Transverse colon (tissue), 4 donors: ENCODE data around the gene IGIP. TPM values are rescaled to one million over a fixed set of nuclear protein-coding genes. Genes with fewer than 3 reads are reported as not detected.

Source experiments
- DNase-seq: peaks from one replicate; pipeline ENCODE4 v3.0.0-alpha.2; 2019
- H3K27ac ChIP-seq, 4 donors: fragments of 200-600 bp; sonication (generic); 2 replicates each; pipeline ENCODE4 v1.5.1; 2016 to 2018; ENCODE audit warnings: inconsistent platforms in 4 of 4
- H3K27me3 ChIP-seq: fragments of 200-600 bp; sonication (generic); 2 replicates; pipeline ENCODE4 v1.5.1; 2017; ENCODE audit warnings: inconsistent platforms
- H3K36me3 ChIP-seq, 4 donors: fragments of 200-600 bp; sonication (generic); 2 replicates each; pipeline ENCODE4 v1.5.1; 2017 to 2019; ENCODE audit warnings: inconsistent platforms in 4 of 4
- H3K4me1 ChIP-seq, 4 donors: fragments of 200-600 bp; sonication (generic); 2 replicates each; pipeline ENCODE4 v1.5.1; 2017 to 2020; ENCODE audit warnings: inconsistent platforms in 4 of 4
- H3K4me3 ChIP-seq, 4 donors: fragments of 200-600 bp; sonication (generic); 1 replicate in 1 of 4; 2 replicates in 3 of 4; pipeline versions ENCODE4 v1.5.1 to v1.6.1; 2017 to 2019; ENCODE audit warnings: inconsistent platforms in 4 of 4
- H3K9me3 ChIP-seq, 2 donors: fragments of 200-600 bp; sonication (generic); 2 replicates each; pipeline ENCODE4 v1.5.1; 2017 to 2019; ENCODE audit warnings: inconsistent platforms in 2 of 2
- EP300 ChIP-seq: sonication (generic); formaldehyde crosslinking; IDR thresholded peaks from one replicate; pipeline ENCODE4 v1.6.1; 2017; ENCODE audit warnings: antibody characterized with exemption, low read depth
- POLR2A ChIP-seq: fragments of 450-650 bp; IDR thresholded peaks from one replicate; pipeline ENCODE4 v1.6.1; 2016; ENCODE audit warnings: antibody characterized with exemption, mild to moderate bottlenecking, moderate library complexity
- POLR2AphosphoS5 ChIP-seq, 3 donors: sonication (generic); formaldehyde crosslinking; IDR thresholded peaks; one replicate each; pipeline ENCODE4 v1.6.1; 2016; ENCODE audit warnings: antibody characterized with exemption in 3 of 3
- WGBS, 2 donors: methylation state at CpG; one replicate each; pipeline ENCODE4 v1.1.5; 2018; ENCODE audit warnings: low coverage in 1 of 2; 5-methylcytosine and 5-hydroxymethylcytosine counted together
- in situ Hi-C, 4 donors: fragments of 200-750 bp; cut with MboI; loops; one replicate each; pipeline versions ENCODE4 v1.15.0 to v1.15.1; 2017; ENCODE audit warnings: low sequenced_read_pairs in 3 of 4, low pct_ligation_motif_present in 1 of 4, low pct_unique_long_range_greater_than_20kb in 1 of 4
- intact Hi-C: fragments of 100-400 bp; cut with DNase I; formaldehyde crosslinking; loops from one replicate; pipeline ENCODE4 v1.15.1; 2023; ENCODE audit warnings: low total_unique reads
- total RNA-seq, 4 donors: library from RNA; depleted of rRNA; stranded (reverse); fragments of >200 nt; gene quantifications; one replicate each; pipeline ENCODE4 v1.1.0, GENCODE V29; 2016
- TF ChIP-seq, protein P1 (sequence below), 5 experiments: fragments of 200-600 bp in 3 of 5; fragments of 450-650 bp in 2 of 5; sonication (generic) in 3 of 5; IDR thresholded peaks; 1 replicate in 2 of 5; 2 replicates in 3 of 5; pipeline ENCODE4 v1.5.1; 2016 to 2017; ENCODE audit warnings: antibody characterized with exemption in 5 of 5, inconsistent platforms in 3 of 5, mild to moderate bottlenecking in 2 of 5, moderate library complexity in 1 of 5

The IGIP gene
- total RNA-seq, 4 donors from 2014 or later = 12.8 to 22.4 (median 20.5) TPM

DNA sequence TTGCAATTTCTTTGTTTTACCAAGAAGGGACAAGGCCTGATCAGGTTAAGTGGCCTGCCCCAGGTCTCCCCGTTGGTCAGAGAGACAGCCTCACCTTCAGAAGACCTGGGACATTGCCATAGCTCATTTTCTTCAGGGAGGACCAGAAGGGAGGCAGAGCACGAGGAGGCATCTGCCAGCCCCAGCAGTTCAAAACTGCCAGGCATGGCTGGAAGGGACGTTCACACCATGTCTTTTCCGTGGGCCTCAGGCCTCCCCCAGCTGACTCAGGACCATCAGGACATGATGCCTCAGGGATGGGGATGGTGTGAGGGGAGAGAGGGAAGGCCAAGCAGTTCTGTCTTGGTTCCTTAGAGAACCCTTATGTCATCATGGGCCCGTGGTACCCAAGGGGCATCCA, 16.5 kb downstream of the IGIP start:
- H3K9me3 ChIP-seq = no peaks in the 10 kb centered on the region
- no peak for TF ChIP-seq POLR2AphosphoS5 (IDR thresholded peaks at IDR 0.05)
- no peak for TF ChIP-seq EP300
- TF ChIP-seq, protein P1, sequence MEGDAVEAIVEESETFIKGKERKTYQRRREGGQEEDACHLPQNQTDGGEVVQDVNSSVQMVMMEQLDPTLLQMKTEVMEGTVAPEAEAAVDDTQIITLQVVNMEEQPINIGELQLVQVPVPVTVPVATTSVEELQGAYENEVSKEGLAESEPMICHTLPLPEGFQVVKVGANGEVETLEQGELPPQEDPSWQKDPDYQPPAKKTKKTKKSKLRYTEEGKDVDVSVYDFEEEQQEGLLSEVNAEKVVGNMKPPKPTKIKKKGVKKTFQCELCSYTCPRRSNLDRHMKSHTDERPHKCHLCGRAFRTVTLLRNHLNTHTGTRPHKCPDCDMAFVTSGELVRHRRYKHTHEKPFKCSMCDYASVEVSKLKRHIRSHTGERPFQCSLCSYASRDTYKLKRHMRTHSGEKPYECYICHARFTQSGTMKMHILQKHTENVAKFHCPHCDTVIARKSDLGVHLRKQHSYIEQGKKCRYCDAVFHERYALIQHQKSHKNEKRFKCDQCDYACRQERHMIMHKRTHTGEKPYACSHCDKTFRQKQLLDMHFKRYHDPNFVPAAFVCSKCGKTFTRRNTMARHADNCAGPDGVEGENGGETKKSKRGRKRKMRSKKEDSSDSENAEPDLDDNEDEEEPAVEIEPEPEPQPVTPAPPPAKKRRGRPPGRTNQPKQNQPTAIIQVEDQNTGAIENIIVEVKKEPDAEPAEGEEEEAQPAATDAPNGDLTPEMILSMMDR (IDR thresholded peaks at IDR 0.05) = no peak
- TF ChIP-seq POLR2A = no peak
- no peak overlapping the region for H3K27ac ChIP-seq
- H3K4me3 ChIP-seq = no peak overlapping the region
- no peaks in the 10 kb centered on the region for H3K36me3 ChIP-seq
- in situ Hi-C loops = no loop called here
- 87% methylated on average over 5 of the region's 5 CpGs; no CpG with 5 or more reads in 1 of the 2 donors for WGBS, 2 donors
- DNase-seq = no peak
- intact Hi-C loops = loop anchor here (5.0 kb wide), 2 partner anchors 35 to 70 kb away; no protein-coding TSS in a partner anchor
- no peaks in the 10 kb centered on the region for H3K27me3 ChIP-seq
- H3K4me1 ChIP-seq = peaks cover 11 to 25% (median 17%) of the 10 kb centered on the region in 4 donors

DNA sequence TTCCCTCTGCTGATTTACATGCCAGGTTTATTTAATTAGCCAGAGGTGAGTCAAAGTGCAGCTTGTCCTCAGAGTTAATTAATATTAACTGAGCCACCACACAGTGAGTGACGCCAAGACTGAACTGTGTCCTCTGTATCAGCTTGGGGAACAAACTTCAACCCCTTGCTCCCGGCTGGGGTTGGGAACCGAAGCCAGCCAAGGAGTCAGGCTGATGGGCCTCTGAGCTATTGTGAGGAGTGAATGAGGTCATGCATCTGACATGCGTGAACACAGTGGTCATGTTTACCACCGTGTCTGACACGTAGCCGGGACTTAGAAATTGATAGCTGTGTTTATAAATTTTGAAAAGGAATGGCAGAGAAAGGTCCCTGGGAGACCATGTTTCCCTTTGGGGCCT, 17.1 kb downstream of the IGIP start:
- intact Hi-C loops = loop anchor here (5.0 kb wide), 2 partner anchors 36 to 71 kb away; no protein-coding TSS in a partner anchor
- H3K9me3 ChIP-seq = no peaks in the 10 kb centered on the region
- no peaks in the 10 kb centered on the region for H3K27me3 ChIP-seq
- in situ Hi-C loops = no loop called here
- WGBS, 2 donors = 87% methylated on average over 7 of the region's 7 CpGs; no CpG with 5 or more reads in 1 of the 2 donors
- no peak for DNase-seq
- H3K4me1 ChIP-seq = peaks cover 11 to 25% (median 17%) of the 10 kb centered on the region in 4 donors
- no peak overlapping the region for H3K4me3 ChIP-seq
- no peak overlapping the region for H3K27ac ChIP-seq
- H3K36me3 ChIP-seq = no peaks in the 10 kb centered on the region
- TF ChIP-seq, protein P1 (IDR thresholded peaks at IDR 0.05) = no peak

DNA sequence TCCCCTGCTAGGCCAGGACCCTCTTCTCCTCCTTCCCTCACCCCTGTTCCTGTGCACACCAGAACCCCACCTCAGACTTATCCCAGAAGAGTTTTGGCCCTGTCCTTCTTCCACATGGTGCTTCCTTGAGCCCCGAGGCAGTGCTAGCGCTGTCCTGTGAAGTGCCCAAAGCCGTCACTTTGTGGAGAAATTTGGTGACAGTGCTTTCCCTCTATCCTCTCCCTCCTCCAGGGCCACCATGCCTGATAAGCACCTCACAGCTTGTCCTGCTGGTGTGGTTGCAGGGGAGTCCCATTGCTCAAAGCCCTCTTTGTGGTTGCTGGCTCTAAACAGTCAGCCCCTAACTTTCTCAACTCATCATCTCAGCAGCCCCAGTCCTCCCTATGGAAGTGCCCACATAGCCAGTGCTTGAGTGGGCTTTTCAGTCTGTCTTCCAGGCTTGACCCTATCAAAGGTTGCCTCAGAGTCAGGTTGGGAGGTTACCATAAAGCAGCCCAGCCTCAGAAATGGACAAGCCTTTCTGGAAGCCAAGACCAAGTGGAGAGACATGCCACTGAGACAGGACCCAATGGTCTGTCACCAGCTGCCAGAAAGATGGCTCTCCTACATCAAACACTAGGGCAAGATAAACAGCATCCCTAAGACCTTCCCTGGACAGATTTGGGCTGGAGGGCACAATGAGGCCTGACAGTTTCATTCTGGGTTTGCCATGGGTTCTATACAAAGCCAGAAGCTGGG, 18.0 kb downstream of the IGIP start:
- WGBS, 2 donors = 90% methylated on average over 3 of the region's 3 CpGs; no CpG with 5 or more reads in 1 of the 2 donors
- Histone ChIP-seq H3K9me3 (no peaks in the 10 kb centered on the region), H3K4me3 (no peak overlapping the region), H3K27ac (no peak overlapping the region), H3K36me3 (no peaks in the 10 kb centered on the region), H3K27me3 (no peaks in the 10 kb centered on the region), H3K4me1 (peaks cover 11 to 25% (median 17%) of the 10 kb centered on the region in 4 donors)
- in situ Hi-C loops = no loop called here
- TF ChIP-seq, protein P1 (IDR thresholded peaks at IDR 0.05) = no peak
- TF ChIP-seq POLR2AphosphoS5 (IDR thresholded peaks at IDR 0.05) (no peak), POLR2A (no peak), EP300 (no peak)
- DNase-seq = no peak
- intact Hi-C loops = loop anchor here (5.0 kb wide), 2 partner anchors 36 to 71 kb away; no protein-coding TSS in a partner anchor

DNA sequence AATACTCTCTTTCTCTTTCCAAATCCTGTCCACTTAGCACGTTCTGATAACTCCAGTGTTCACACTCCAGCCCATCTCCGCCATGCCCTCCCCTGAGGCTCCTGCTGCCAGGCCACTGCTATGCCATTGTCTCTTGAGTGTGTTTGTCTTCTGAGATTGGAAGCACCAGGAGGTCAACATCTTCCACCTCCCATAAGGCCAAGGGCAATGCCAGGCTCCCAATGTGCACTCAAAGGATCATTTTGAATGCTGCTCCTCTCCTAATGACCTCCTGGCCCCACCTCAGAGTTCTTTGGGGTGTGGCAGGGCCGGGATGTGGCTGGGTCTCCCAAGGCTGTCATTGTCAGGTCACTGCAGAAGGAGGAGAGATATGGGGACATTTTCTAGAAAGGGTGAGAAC, 19.5 kb downstream of the IGIP start:
- in situ Hi-C loops = no loop called here
- intact Hi-C loops = no loop called here
- Histone ChIP-seq H3K4me1 (peaks cover 11 to 24% (median 17%) of the 10 kb centered on the region in 4 donors), H3K4me3 (peak overlapping the region in 2 of 4 donors; percentile 39 to 48), H3K36me3 (no peaks in the 10 kb centered on the region), H3K27me3 (no peaks in the 10 kb centered on the region), H3K27ac (no peak overlapping the region), H3K9me3 (no peaks in the 10 kb centered on the region)
- no peak for TF ChIP-seq POLR2AphosphoS5 (IDR thresholded peaks at IDR 0.05)
- TF ChIP-seq EP300 = no peak
- TF ChIP-seq, protein P1 (IDR thresholded peaks at IDR 0.05) = no peak
- WGBS, 2 donors = 70% methylated on average over 3 of the region's 3 CpGs; no CpG with 5 or more reads in 1 of the 2 donors
- DNase-seq = no peak
